Panc1 (cell line): ENCODE data around the gene RUNX1.
A peak's percentile ranks its signal among the peaks of the same experiment; 100 is the strongest.

ENCODE experiments used
- CTCF ChIP-seq: fragments of 450-650 bp; IDR thresholded peaks from 2 replicates; pipeline ENCODE4 v1.5.1; 2017; ENCODE audit warnings: mild to moderate bottlenecking
- POLR2AphosphoS5 ChIP-seq: IDR thresholded peaks from 2 replicates; pipeline ENCODE4 v1.6.1; 2012; ENCODE audit warnings: mild to moderate bottlenecking, low read depth, low read length, moderate library complexity
- REST ChIP-seq, 2 experiments: IDR thresholded peaks; 2 replicates each; pipeline ENCODE4 v1.6.1; 2011 to 2012; ENCODE audit warnings: low read depth in 2 of 2, control low read depth in 1 of 2, low read length in 1 of 2, mild to moderate bottlenecking in 1 of 2, moderate library complexity in 1 of 2; ENCODE audit not compliant: insufficient read depth in 1 of 2
- SIN3A ChIP-seq: IDR thresholded peaks from 2 replicates; pipeline ENCODE4 v1.6.1; 2012; ENCODE audit warnings: low read depth, mild to moderate bottlenecking, low read length, moderate library complexity, borderline replicate concordance; ENCODE audit not compliant: insufficient read depth
- TCF7L2 ChIP-seq: IDR thresholded peaks from 2 replicates; pipeline ENCODE4 v1.6.1; 2011; ENCODE audit warnings: mild to moderate bottlenecking, low read depth, low read length, inconsistent platforms

- peak; percentile 91 for TF ChIP-seq CTCF
- TF ChIP-seq POLR2AphosphoS5 = no peak; the same call in 1 of the 2 replicates
- no peak for TF ChIP-seq REST (IDR thresholded peaks at IDR 0.05; ENCODE audit: insufficient read depth in 1 of 2, low read depth in 2 of 2, low read length in 1 of 2)
- peak; percentile 31; the same call in 1 of the 2 replicates for TF ChIP-seq SIN3A
- TF ChIP-seq TCF7L2 = 0 out of 2 replicates have a peak, but pooled peaks have one; percentile 11
Observed at GRCh38 chr21:34889676-34890469, 159.2 kb downstream of the RUNX1 start.
